RWPE1 (cell line): Measurements from ENCODE around the gene WWOX.

Experiments
- CTCF ChIA-PET: fragments of 350-600 bp; sonication (Branson Sonifier 250); formaldehyde crosslinking; extraction: SDS; loops from one replicate; lab custom pipeline; 2021; lab: Yijun Ruan, JAX
- POLR2A ChIA-PET: fragments of 400-600 bp; formaldehyde crosslinking; extraction: SDS; loops from one replicate; lab custom pipeline; 2020; ENCODE audit warnings: antibody characterized with exemption; ENCODE audit not compliant: low non-redundant PET; lab: Yijun Ruan, JAX
- DNase-seq: peaks from one replicate; pipeline ENCODE4 v3.0.0; 2012; ENCODE audit warnings: low spot score
- H3K27ac ChIP-seq: fragments of 450-650 bp; 2 replicates; pipeline ENCODE4 v1.5.1; 2017
- TF ChIP-seq, protein P1 (sequence below): fragments of 450-650 bp; conservative IDR thresholded peaks from 2 replicates; pipeline ENCODE4 v1.5.1; 2017; ENCODE audit warnings: low read depth, mild to moderate bottlenecking

Gene WWOX

DNA sequence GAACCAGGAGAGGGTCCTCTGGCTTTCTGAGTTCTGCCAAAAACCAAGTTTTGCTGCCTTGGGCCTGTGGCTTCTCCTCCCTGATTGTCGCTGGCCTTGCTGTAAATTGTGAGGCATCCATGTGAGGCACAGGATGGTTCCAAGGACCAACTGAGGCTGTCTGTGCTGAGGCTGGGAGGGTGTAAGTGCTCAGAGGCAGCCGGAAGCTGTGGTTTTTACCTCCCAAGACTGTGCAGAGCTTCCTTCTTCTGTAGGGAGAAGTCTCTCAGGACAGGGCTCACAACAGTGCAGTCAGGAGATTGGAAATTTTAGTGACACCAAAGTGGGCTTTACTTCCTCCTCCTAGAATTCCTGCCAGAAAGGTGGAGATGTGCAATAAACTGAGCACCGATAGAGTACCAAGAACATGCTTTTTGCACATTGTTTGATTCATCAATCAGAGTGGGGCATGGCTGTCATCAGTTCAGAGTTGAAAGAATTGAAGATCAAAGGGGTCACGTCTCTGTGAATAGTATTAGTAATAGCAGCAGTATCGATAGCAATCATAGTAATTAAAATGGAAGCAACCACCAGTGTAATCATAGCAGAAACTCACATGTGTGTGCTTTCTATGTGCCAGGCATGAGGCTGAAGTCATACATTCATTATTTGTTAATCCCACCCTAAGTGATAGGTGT is 467.1 kb downstream of the WWOX start:
- TF ChIP-seq, protein P1, sequence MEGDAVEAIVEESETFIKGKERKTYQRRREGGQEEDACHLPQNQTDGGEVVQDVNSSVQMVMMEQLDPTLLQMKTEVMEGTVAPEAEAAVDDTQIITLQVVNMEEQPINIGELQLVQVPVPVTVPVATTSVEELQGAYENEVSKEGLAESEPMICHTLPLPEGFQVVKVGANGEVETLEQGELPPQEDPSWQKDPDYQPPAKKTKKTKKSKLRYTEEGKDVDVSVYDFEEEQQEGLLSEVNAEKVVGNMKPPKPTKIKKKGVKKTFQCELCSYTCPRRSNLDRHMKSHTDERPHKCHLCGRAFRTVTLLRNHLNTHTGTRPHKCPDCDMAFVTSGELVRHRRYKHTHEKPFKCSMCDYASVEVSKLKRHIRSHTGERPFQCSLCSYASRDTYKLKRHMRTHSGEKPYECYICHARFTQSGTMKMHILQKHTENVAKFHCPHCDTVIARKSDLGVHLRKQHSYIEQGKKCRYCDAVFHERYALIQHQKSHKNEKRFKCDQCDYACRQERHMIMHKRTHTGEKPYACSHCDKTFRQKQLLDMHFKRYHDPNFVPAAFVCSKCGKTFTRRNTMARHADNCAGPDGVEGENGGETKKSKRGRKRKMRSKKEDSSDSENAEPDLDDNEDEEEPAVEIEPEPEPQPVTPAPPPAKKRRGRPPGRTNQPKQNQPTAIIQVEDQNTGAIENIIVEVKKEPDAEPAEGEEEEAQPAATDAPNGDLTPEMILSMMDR = no peak
- CTCF ChIA-PET = no interaction called here
- no peak overlapping the region for H3K27ac ChIP-seq
- no peak for DNase-seq
- POLR2A ChIA-PET = no interaction called here

DNA sequence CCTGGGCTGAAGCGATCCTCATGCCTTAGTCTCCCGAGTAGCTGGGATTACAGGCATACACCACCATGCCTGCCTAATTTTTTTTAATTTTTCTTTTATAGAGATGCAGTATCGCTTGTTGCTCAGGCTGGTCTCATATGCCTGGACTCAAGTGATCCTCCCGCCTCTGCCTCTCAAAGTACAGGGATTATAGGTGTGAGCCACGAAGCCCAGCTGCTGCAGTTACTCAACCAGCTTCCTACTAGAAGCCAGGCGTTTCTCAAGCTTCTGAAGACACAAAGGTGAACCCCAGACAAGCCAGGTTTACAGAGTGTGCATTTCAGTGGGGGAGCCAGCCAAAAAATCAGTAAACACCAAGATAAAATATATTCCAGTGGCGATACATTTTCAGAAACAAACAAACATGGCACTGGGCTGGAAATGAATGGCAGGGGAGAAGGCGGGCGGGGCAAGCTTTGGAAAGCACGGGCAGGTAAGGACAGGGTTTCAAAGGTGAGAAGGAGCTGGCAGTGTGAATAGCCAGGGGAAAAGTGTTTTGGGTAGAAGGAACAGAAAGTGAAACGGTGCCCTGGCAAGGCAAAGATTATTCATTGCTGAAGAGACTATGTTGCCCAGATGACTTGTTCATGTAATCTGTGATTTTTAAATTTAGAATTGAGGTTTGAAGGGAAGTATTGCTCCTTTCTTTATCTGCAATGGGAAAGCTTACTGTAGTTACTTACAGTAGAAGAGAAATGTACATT is 471.1 kb downstream of the WWOX start:
- H3K27ac ChIP-seq = no peak overlapping the region
- POLR2A ChIA-PET = no interaction called here
- TF ChIP-seq, protein P1 = no peak

DNA sequence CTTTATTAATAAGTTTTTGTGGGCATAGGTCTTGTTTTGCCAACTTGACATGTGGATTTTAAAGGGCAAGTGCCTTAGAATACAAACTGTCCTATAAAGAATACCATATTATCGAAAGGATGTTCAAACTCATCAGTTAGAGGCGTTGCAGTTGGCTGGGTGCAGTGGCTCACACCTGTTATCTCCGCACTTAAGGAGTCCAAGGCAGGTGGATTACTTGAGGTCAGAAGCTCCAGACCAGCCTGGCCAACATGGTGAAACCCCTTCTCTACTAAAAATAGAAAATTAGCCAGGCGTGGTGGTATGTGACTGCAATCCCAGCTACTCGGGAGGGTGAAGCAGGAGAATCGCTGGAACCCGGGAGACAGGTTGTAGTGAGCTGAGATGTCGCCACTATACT is 472.0 kb downstream of the WWOX start:
- ChIA-PET POLR2A (no interaction called here), CTCF (no interaction called here)
- TF ChIP-seq, protein P1 = no peak
- no peak overlapping the region for H3K27ac ChIP-seq
- no peak for DNase-seq

More for the DNA sequence above, 471.1 kb downstream of the WWOX start:
- CTCF ChIA-PET = no interaction called here
- DNase-seq = no peak

DNA sequence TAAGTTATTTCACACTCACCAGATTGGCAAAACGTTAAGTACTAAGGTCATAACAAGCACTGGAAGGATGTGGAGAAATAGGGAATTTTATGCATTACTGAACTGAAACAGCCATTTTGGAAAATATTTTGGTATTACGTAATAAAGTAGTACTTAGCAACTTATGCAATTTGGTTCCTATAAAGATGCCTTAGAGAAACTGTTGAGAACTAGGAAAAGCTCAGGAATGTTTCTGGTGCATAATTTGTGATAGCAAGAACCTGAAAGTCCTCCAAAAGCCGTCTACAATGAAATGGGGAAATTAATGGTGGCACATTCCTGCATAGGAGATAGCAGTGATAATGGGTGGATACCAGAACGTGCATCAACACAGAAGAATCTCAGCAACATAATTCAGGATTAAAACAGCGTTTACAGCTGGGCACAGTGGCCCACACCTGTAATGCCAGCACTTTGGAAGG is 472.5 kb downstream of the WWOX start:
- H3K27ac ChIP-seq = no peak overlapping the region
- ChIA-PET POLR2A (no interaction called here), CTCF (no interaction called here)
- DNase-seq = no peak
- TF ChIP-seq, protein P1 = no peak

DNA sequence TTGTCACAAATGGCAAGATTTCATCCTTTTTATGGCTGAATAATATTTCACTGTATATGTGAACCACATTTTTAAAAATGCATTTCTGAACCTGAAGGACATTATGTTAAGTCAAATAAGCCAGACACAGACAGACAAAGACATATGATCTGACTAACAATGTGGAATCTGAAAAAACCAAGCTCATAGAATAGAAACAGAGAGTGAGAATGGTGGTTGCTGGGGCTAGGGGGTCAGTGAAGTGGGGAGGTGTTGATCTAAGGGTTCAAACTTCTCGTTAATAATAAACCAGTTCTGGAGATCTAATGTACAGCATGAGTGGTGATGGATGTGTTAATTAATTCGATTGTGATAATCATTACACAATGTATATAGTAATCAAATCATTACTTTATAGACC is 475.1 kb downstream of the WWOX start:
- ChIA-PET CTCF (interaction anchor here (0.6 kb wide), 1 partner anchor 30 kb away, joined by 3 read pairs; no protein-coding TSS in a partner anchor), POLR2A (no interaction called here)
- no peak for DNase-seq
- no peak overlapping the region for H3K27ac ChIP-seq
- TF ChIP-seq, protein P1 = no peak

DNA sequence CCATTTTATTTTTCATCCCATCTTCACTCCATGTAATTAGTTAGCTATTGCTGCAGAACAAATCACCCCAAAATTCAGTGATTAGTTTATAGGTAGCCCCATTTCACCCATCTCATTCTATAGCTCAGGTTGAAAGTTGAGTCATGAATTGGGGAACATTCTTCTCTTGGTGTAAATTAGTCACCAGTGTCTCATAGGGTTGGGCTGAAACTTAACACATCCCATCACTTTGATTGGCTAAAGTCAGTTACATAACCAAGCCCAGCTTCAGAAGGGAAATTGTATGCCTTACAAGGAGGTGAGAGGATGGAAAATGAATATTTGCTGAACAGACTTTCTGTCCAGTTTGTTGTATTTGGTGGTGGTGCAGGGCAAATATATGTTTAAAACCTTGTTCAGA is 477.5 kb downstream of the WWOX start:
- TF ChIP-seq, protein P1 = no peak
- ChIA-PET CTCF (interaction anchor here (0.9 kb wide), 1 partner anchor 16 kb away, joined by 3 read pairs; no protein-coding TSS in a partner anchor), POLR2A (no interaction called here)
- H3K27ac ChIP-seq = no peak overlapping the region
- DNase-seq = peak; percentile 75
